Heart left ventricle (tissue), 13 donors: ENCODE measurements around the gene RYR3.

Experiments
- POLR2A ChIP-seq, 2 donors: fragments of 450-650 bp; IDR thresholded peaks; one replicate each; pipeline ENCODE4 v1.6.1; 2017; ENCODE audit warnings: antibody characterized with exemption in 2 of 2, mild to moderate bottlenecking in 2 of 2, moderate library complexity in 2 of 2
- TF ChIP-seq, protein P1 (sequence below), 12 donors: fragments of 200-600 bp; sonication (generic) in 4 of 12; IDR thresholded peaks; one replicate each; pipeline versions ENCODE4 v1.5.0 to v1.8.0; 2018 to 2022; ENCODE audit warnings: antibody characterized with exemption in 12 of 12, mild to moderate bottlenecking in 5 of 12
- donor health status: ischemic (EF 13 %, LVEDD 7.1; RV severe dilation, severe dysfunction).
- donor health status: DM: no; HTN: yes; CAD: no.
- donor health status: DM: no; HTN: no; CAD: no.
- donor health status: ischemic (EF 25% LVEDD 6.9; RV normal size, moderate dysfunction).
- donor health status: ischemic (EF 25% LVEDD 5.7; RV mildly dilated, moderate dysfunction).
- donor health status: ischemic (EF 35%, LVEDD 5.7; RV mildly dilated, moderate dysfunction).
- donor health status: nonischemic (EF 11% LVEDD 7.7; RV severe dilation, severe dysfunction).
- donor health status: DM: yes; HTN: yes; CAD: no.
- donor health status: PGD.
- donor health status: ischemic (EF 29% LVEDD 5.4; RV normal size, mild dysfunction).
- donor health status: nonischemic (EF 23%, LVEDD 6.1; RV moderate dilation, normal function).

DNA sequence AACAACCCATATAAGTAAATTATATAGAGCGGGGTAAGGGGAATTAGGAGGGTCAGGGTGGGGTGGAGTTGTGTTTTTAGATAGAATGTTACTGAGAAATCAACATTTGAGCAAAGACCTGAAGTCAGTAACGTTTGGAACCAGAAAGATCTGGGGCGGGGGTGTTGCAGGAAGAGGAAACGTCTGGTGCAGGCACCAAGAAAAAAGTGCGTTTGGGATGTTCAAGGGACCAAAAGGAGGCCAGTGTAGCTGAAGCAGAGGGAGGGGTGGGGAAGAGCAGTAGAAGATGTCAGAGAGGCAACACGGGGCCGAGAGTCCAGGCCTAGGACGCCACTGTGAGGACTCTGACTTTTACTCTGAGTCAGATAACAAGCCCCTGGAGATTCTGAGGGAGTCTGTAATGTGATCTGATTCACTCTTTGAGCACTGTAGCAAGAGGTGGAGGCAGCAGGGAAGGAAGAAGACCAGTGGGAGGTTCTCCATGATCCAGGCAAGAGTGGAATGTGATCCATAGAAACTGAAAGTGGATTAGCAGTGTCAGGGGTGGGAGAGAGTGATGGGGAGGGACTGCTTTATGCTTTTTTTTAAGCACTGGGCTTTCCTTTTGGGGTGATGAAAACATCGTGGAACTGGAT lies 478.3 kb downstream of the RYR3 start:
- TF ChIP-seq, protein P1, sequence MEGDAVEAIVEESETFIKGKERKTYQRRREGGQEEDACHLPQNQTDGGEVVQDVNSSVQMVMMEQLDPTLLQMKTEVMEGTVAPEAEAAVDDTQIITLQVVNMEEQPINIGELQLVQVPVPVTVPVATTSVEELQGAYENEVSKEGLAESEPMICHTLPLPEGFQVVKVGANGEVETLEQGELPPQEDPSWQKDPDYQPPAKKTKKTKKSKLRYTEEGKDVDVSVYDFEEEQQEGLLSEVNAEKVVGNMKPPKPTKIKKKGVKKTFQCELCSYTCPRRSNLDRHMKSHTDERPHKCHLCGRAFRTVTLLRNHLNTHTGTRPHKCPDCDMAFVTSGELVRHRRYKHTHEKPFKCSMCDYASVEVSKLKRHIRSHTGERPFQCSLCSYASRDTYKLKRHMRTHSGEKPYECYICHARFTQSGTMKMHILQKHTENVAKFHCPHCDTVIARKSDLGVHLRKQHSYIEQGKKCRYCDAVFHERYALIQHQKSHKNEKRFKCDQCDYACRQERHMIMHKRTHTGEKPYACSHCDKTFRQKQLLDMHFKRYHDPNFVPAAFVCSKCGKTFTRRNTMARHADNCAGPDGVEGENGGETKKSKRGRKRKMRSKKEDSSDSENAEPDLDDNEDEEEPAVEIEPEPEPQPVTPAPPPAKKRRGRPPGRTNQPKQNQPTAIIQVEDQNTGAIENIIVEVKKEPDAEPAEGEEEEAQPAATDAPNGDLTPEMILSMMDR (IDR thresholded peaks at IDR 0.05) = no peak
- TF ChIP-seq POLR2A (IDR thresholded peaks at IDR 0.05) = no peak
